GM19468 (cell line): ENCODE data around the gene AGAP1.

Experiments
- ATAC-seq: cut with Tn5 transposase; IDR thresholded peaks from one replicate; pipeline ENCODE4 v1.9.1; 2021; ENCODE audit warnings: mild to moderate bottlenecking, moderate library complexity, moderate number of reproducible peaks; ENCODE audit not compliant: unreplicated experiment; ENCODE audit errors: extremely low read depth

AGAP1 gene

DNA sequence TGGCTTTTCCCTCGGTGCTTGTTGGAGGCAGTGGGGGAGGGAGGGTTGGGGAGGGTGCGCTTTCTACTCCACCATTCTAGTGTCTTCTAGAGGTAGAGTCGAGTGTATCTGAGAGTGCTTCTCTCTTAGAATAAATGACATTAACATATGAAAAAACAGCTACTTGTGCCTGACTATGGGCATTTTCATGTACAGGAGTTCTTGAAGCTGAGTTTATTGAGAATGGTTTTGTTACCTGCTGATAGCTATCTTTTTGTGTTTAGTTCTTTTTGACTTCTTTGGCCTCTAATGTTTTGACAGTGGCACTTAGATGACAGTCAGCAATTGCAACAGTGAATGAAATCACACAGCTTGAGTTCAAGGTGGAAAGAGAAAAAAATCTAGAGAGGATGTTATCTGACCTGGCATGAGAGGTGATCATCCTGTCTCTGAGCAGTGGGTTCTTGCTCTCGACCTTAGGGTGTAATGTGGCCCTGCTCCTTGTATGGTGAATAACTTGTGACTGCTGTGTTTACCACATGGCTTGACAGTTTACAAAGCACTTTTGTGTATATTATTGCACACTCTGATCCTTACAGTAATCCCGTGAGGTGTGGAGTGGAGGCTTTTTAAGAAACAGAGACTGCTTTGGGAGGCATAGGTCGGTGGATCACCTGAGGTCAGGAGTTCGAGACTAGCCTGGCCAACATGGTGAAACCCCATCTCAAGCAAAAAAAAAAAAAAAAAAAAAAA, 86.7 kb downstream of the AGAP1 start:
- ATAC-seq, result no peak

DNA sequence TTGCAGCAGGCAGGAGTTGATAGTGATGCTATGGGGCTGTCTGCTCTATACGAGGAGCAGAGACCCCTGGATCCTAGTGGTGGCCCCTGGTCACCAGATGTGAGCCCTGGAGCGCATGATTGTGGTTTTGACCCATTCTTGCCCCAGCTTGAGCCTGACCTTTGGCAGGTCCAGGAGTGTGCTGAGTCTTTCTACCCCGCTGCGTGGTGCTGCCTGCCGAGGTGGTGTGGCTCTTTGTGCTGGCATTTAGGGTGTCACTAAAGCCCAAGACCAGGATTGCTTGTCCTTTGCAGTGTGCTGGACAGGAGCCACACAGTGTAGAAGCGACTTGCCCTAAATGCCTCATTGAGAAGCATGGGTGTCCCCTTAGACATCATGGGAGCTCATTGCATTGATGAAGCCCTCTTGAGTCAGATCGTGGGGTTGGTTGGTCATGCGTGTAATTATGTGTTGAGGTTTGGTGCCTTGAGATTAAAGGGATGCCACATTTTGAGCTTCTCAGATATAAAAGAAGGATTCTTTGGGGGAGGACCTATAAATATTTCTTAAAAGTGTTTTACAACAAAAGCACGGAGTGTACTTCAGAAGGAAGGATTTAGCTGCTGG, 88.3 kb downstream of the AGAP1 start:
- no peak for ATAC-seq

DNA sequence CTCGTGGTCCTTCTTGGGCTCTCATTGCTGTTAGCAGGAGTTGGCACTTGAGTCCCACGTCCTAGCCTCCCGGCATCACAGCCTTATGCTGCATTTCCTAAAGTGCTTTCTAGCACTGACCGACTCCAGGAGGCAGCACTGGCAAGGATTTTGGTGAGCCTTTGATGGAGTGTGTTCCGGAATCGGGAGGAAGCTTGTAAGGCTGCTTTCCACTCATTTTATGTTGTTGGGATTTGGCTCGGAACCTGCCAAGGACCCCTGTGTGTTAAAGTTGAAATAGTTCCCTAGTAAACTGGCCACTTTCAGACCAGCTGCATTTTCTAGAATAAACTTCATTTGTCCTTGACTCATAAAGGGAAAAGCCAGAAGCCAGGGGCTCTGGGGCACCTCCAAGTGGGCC, 88.9 kb downstream of the AGAP1 start:
- ATAC-seq, result no peak

DNA sequence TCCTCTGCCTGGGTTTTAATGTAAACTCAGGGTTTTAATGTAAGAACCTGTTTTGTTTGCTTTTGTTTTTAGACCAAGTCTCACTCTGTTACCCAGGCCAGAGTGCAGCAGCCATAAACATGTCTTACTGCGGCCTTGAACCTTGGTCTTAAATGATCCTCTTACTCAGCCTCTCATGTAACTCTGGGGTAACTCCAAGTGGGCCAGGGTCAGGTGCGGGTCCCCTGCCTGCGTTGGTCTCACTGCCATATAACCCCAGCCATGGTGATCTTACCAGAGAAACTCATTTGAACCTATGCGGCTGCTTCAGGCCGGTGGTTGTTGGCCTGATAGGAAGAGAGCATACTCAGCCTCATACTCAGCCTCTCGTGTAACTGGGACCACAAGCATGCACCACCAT, 89.3 kb downstream of the AGAP1 start:
- ATAC-seq, result no peak

DNA sequence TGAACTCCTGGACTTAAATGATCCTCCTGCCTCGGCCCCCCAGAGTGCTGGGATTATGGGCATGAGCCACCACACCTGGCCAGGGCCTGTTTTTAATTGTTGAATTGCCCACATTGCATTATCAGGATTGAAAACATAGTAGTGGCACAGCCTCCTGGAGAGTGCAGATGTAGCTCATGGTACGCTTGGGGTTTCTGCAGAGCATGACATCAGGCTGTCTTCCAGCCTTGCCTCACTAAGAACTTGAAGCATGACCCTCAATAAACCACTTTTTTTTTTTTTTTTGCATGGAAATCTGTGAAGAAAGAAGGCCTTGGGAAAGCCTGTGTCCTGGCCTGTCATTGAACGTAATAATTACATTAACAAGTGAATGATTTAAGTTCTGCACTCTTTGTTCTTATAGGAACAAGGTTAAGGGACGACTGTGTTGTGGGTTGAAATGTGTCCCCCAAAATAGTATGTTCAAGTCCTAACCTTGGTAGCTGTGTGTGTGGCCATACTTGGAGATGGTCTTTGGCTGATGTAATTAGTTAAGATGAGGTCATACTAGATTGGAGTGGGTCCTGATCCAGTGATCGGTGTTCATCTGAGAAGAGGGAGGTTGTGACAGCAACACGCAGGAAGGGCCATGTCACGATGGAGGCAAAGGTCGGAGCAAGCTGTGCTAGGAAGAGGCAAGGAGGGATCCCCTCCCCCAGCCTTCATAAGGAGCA, 90.2 kb downstream of the AGAP1 start:
- ATAC-seq, result no peak

DNA sequence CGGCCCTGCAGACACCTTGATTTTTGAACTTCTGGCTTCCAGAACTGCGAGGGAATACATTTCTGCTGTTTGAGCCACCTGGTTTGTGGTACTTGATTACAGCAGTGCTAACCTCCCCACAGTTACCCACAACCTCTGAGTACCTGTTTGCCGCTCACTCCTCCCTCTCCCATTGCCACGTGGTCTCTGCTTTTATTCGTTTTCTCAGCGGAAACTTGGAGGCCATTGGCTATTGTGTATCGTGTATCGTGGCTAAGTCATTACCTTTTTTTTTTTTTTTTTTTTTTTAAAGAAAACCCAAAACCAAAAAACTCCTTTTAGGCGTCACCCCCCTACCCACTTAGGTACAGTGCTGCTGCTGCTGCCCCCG, 90.8 kb downstream of the AGAP1 start:
- ATAC-seq, result no peak

DNA sequence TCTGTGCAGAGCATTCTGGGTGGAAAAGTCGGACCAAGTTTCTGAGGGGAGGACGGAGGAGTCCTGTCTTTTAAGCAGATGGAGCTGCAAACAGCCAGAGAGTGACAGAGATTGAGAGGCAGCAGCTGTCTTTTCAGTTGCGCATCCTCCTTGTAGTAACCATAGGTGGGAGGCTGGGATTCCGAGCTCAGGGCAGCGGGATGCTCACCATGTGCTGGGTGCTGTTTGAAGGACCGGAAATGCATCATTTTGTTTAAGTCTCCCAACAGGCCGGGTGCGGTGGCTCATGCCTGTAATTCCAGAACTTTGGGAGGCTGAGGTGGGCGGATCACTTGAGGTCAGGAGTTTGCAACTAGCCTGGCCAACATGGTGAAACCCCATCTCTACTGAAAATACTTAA, 93.4 kb downstream of the AGAP1 start:
- ATAC-seq, result no peak

DNA sequence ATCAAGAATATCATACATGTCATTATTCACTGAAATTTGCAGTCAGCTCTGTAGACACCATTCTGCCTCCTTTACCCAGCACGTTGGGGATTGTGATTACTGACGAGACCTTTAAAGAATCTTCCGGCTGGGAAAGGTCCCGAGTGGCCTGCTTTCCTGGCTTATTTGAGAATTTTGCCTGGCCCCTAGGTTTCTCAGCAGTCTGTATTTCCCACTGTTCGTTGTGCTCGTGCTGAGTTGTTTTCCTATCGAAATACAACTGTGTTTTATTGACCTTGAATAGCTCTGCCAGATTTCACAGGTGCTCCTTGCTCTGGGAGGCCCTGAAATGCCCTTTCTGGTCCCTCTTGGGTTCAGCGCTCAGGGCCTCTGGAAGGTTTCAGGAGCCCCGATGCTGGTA, 94.9 kb downstream of the AGAP1 start:
- ATAC-seq, result no peak

DNA sequence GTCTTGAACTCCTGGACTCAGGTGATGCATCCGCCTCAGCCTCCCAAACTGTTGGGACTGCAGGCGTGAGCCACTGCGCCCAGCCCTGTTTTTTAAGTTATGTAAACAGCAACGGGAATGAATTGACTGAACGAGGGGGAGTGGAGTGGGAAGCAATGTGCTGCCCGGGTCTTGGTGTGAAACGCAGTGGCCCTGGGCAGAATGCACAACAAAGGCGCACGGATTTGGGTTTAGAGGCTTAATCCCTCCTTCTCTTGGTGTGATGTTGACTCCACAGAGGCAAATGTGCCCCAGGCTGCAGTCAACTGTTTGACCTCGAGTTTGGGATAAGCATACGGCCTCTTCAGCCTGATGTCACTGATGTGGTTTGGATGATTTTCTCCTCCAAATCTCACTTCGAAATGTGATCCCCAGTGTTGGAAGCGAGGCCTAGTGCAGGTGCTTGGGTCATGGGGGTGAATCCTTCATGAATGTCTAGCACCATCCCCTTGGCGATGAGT, 97.4 kb downstream of the AGAP1 start:
- ATAC-seq, result no peak

DNA sequence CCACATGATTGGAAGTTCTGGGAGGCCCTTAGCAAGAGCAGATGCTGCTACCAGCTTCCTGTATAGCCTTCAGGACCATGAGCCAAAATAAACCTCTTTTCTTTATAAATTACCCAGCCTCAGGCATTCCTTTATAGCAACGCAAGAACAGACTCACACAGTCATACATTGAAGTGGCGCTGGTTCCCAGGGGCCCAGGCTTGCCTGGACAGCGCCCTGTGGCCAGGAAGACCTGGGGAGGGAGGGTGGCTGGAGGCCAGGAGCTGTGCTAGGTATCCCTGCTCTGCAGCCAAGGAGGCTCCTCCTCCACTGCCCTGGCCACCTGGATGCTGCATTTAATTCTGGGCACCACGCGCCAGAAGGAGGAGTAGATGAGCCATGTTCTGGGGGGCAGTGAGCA, 98.1 kb downstream of the AGAP1 start:
- ATAC-seq, result no peak

DNA sequence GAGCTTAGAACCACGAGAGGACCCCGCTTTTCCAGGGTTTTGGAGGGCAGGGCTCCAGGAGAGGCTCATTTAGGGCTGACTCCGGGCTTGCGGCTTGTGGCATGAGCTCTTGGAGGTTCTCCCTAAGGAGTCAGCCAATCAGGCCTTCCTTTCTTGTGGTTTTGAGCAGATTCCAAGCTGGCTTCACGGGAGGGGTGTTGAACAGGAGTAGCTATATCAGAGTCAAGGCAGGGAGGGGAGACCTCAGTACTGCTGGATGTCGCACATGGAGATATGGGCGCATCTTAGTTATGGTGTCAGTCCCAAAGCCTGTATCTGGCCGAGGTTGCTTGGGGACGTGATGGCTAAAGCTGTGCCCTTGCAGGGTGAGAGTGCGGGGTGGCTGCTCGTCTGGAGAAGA, 98.6 kb downstream of the AGAP1 start:
- no peak for ATAC-seq

DNA sequence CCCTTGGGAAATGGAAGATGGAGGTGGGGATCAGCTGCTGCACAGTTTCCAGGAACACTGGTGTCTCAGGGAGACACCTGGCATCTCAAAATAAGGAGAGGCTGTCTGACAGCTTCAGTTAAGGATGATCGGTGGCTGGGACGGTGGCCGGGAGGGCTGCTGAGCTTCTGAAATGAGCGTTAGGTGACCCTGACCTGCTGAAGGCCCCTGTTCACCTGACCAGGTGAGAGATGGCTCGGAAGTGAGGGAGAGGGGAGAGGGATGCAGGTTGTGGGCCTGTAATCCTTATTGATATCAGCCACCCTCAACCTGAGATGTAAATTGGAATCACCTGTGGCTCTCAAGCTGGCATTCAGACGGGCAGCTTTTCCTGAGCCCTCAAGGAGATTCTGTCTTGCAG, 99.0 kb downstream of the AGAP1 start:
- ATAC-seq, result no peak

DNA sequence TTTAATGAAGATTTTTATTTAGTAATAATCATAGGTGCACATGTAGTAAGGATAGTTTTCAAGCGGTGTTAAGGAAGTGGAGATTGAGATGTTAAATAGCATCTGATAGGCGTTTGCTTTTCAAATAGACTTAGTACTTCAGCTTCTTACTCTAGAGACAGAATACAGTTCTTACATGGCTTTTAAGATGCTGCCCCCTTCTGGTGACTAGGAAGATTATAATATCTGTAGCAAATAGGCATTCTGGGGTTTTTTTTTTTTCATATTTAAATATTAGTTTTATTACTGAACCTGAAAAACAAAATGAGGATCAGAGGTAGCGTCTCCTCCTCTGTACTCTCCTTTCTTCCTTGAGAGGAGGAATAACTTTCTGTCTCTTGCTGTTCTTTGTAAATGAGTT, 100.2 kb downstream of the AGAP1 start:
- ATAC-seq, result no peak

DNA sequence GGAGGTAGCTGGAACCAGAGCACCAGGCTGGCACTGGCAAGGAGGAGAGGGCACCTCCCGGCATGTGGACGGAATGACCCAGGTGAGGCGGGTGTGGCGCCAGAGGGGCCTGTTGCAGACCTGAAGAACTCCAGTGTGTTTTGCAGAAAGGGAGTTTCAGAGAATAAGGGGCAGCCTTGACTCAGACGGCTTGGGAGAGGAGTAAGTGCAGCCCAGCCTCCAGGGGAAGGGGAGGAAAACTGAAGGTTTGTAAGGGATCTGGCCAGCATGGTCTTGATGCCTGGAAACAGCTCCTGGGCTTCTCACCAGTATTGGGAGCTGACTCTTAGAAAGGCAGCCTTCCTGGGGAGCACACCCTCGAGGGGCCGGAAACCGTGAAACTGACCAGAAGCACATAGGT, 101.1 kb downstream of the AGAP1 start:
- ATAC-seq, result no peak

DNA sequence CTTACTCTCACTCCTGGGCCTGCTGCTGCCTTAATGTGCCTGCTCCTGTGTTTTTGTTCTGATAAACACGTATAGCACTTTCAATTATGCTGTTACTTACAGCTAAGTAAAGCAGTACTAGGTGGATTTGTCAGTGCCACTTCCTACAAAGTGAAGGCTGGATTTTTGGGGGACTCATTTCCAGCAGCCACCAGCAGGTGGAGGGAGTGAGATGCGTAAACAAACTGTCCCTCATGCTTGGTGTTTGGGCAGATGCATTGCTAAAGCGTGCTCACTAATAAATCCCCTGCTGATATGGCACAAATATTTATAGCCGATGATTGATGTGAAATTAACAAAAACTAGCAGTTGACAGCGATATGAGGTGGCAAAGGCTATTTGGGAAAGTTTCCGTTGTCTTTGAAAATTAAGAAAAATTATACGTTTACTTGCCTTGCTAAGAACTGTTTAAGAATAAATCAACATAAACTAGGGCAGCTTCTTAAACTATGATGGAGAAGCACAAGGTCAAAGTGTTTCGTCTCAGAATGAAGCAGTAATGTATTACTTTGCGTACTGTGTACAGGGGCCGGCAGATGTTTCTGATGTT, 101.7 kb downstream of the AGAP1 start:
- no peak for ATAC-seq

DNA sequence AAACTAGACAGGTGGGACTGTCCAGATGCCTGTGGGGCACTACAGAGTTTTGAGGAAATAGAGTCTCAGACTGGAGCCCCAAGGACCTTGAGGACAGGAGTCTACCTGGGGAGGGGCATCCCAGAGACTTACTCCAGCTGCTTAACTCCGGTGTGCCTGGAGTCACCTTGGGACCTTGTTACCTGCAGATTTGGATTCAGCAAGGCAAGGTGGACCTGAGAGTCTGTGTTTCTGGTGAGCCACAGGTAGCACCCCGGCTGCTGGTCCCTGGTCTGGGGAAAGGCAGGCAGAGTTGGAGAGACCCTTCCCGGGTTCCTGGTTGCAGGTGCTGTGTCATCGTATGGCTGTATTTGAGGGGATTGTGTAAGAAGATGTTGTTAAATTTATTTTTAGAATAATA, 102.4 kb downstream of the AGAP1 start:
- no peak for ATAC-seq

DNA sequence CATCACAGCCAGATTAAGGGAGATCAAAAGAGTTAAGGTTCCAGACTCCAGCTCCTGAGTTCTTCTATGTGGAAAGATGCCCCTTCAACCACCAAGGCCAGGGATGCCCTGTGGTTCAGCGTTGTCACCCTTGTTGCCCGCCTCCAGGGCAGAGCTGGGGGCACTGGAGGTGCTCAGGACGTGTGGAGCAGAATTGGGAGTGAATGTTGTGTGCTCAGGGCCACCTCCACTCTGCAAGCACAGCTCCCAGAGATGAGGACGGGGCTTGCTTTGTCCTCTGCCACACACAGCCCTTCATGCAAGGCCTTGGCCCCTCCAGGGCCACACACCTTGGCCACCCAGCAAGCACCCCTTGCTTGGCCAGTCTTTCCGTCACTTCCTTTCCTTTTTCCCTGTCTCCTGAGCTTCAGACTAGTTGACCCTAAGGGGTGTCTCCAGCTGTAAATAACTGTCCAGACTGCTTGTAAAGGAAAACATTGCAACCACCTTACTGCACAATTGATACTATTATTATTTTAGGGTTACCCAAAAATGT, 103.3 kb downstream of the AGAP1 start:
- ATAC-seq, result no peak

DNA sequence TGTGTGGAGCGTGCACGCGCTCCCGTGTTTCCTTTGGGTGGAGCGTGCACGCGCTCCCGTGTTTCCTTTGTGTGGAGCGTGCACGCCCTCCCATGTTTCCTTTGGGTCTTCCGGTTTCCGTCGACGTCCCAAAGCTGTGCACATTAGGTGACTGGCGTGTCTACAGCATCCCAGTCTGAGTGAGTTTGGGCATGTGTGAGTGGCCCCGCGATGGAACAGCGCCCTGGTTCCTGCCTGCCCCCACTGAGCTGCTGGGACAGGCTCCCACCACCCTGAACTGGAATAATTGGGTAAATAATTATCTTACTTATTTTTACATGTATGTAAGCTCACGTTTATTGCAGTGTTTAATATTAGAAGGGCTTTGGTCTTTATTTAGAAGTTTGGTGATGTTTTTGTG, 104.2 kb downstream of the AGAP1 start:
- no peak for ATAC-seq

DNA sequence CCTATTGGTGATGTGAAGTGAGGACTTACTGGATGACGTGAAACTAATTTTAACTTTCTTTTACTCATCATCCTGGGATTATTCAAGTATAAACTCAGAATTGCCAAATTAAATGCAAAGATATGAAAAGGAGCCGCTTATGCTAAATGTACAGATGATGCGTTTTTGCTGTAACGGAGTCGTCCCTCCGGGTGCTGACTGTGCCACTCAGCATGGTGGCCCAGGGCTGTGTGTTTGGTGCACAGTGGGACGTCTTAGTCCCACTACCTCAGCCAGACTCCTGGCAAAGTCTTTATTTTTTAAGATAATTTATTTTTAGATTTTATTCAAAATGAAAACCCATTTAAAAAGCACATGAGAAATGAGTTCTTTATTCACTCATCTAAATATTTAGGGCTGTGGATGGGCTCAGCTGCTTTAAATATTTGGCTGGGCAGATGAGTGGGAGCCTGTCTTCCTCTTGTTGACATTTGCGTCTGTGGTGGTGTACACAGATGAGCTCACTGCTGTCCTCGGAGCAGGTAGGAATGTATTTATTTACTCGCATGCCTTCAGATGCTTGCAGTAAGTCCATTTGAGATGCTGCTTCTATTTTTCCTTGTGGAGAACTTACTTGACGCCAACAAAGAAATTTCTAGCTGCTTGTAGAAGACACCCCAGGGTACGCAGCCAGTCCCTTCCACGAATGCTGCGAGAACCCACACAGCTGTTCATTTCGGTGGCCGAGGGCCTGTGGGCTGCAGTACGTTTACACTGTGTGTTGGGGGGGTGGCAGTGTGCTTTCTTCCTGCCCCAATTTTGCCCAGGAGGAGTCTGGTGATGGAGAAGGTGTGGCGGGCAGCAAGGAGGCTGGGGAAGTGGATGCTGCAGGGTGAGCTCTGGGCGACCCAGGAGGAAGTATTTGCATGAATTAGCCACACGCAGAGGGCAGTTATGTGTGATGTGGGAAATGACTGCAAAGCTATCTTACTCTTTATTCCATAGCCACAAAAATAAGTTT, 105.0 kb downstream of the AGAP1 start:
- ATAC-seq, result no peak
